ENCODE results near the gene EPB41L3.

- TF ChIP-seq, protein P1, sequence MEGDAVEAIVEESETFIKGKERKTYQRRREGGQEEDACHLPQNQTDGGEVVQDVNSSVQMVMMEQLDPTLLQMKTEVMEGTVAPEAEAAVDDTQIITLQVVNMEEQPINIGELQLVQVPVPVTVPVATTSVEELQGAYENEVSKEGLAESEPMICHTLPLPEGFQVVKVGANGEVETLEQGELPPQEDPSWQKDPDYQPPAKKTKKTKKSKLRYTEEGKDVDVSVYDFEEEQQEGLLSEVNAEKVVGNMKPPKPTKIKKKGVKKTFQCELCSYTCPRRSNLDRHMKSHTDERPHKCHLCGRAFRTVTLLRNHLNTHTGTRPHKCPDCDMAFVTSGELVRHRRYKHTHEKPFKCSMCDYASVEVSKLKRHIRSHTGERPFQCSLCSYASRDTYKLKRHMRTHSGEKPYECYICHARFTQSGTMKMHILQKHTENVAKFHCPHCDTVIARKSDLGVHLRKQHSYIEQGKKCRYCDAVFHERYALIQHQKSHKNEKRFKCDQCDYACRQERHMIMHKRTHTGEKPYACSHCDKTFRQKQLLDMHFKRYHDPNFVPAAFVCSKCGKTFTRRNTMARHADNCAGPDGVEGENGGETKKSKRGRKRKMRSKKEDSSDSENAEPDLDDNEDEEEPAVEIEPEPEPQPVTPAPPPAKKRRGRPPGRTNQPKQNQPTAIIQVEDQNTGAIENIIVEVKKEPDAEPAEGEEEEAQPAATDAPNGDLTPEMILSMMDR (IDR thresholded peaks at IDR 0.05), result no peak
- TF ChIP-seq POLR2A (IDR thresholded peaks at IDR 0.05), result no peak
Observed at GRCh38 chr18:5537860-5538259, 5.9 kb downstream of the EPB41L3 start.
